Large intestine (tissue), 3 donors: ENCODE measurements around the gene TATDN3. TPM values are rescaled to one million over a fixed set of nuclear protein-coding genes. Genes with fewer than 3 reads are reported as not detected.
A peak's percentile ranks its signal among the peaks of the same experiment; 100 is the strongest.
"Not testable (repeated sequence)": the region's sequence is repeated elsewhere in the genome, so short reads cannot be mapped to it uniquely, and the experiment has no call there.

Experiments used
- DNase-seq, 2 donors: peaks; one replicate each; pipeline versions ENCODE4 v3.0.0 to v3.0.0-alpha.2; 2013
- H3K27ac ChIP-seq: one replicate; pipeline ENCODE4 v1.5.1; 2013; ENCODE audit warnings: low read length
- H3K27me3 ChIP-seq: 2 replicates; pipeline ENCODE4 v1.6.1; 2013; ENCODE audit warnings: low read length; ENCODE audit not compliant: control insufficient read depth, insufficient read depth
- H3K36me3 ChIP-seq: 2 replicates; pipeline ENCODE4 v1.6.1; 2013; ENCODE audit warnings: low read length; ENCODE audit not compliant: control insufficient read depth, insufficient read depth
- H3K4me1 ChIP-seq: one replicate; pipeline ENCODE4 v1.6.1; 2013; ENCODE audit warnings: low read length; ENCODE audit not compliant: control insufficient read depth, insufficient read depth
- H3K4me3 ChIP-seq: one replicate; pipeline ENCODE4 v1.5.1; 2013; ENCODE audit warnings: low read length
- H3K9me3 ChIP-seq: one replicate; pipeline ENCODE4 v1.6.1; 2013; ENCODE audit warnings: mild to moderate bottlenecking, low read depth, low read length, moderate library complexity; ENCODE audit not compliant: control insufficient read depth
- WGBS: methylation state at CpG from one replicate; pipeline ENCODE4 v1.1.5; 2013; ENCODE audit warnings: low lambda C conversion rate; ENCODE audit not compliant: insufficient coverage; 5-methylcytosine and 5-hydroxymethylcytosine counted together
- polyA plus RNA-seq: library from polyadenylated mRNA; unstranded; fragments of 120-200 nt; gene quantifications from one replicate; pipeline ENCODE4 v1.2.1, GENCODE V29; 2013

The TATDN3 gene
- polyA plus RNA-seq, 1 donor, result 7.8 TPM

GRCh38 chr1:212774584-212774983 lies 17.1 kb upstream of the TATDN3 start:
- Histone ChIP-seq H3K4me3 (no peak overlapping the region), H3K27me3 (no peaks in the 10 kb centered on the region), H3K27ac (no peak overlapping the region), H3K36me3 (peaks cover 3% of the 10 kb centered on the region), H3K9me3 (peaks cover 2% of the 10 kb centered on the region), H3K4me1 (no peaks in the 10 kb centered on the region)
- 78% methylated on average over 2 of the region's 2 CpGs for WGBS
- no peak for DNase-seq

- no peaks in the 10 kb centered on the region for H3K27me3 ChIP-seq
- no peak overlapping the region for H3K4me3 ChIP-seq
- H3K4me1 ChIP-seq, result no peaks in the 10 kb centered on the region
- no peak for DNase-seq
- H3K9me3 ChIP-seq, result peaks cover 2% of the 10 kb centered on the region
- no peak overlapping the region for H3K27ac ChIP-seq
- peaks cover 3% of the 10 kb centered on the region for H3K36me3 ChIP-seq
These were observed 16.5 kb upstream of the TATDN3 start for GRCh38 chr1:212775241-212775640.

- H3K36me3 ChIP-seq, result peaks cover 11% of the 10 kb centered on the region
- H3K27ac ChIP-seq, result no peak overlapping the region
- peaks cover 2% of the 10 kb centered on the region for H3K9me3 ChIP-seq
- no peak overlapping the region for H3K4me3 ChIP-seq
- 100% methylated on average over 2 of the region's 3 CpGs for WGBS
- no peak for DNase-seq
- no peaks in the 10 kb centered on the region for H3K4me1 ChIP-seq
- no peaks in the 10 kb centered on the region for H3K27me3 ChIP-seq
These were observed 14.5 kb upstream of the TATDN3 start for GRCh38 chr1:212777151-212777550.

GRCh38 chr1:212779086-212779485 lies 12.6 kb upstream of the TATDN3 start:
- peaks cover 16% of the 10 kb centered on the region for H3K36me3 ChIP-seq
- no CpG with 5 or more reads among the region's 32 CpGs for WGBS
- H3K27ac ChIP-seq, H3K9me3 ChIP-seq, H3K4me3 ChIP-seq, DNase-seq, H3K27me3 ChIP-seq, H3K4me1 ChIP-seq: not testable (repeated sequence)

GRCh38 chr1:212780759-212781158 lies 10.9 kb upstream of the TATDN3 start:
- DNase-seq, result no peak
- WGBS, result no CpG with 5 or more reads among the region's 3 CpGs
- Histone ChIP-seq H3K4me1 (no peaks in the 10 kb centered on the region), H3K9me3 (peaks cover 2% of the 10 kb centered on the region), H3K36me3 (peaks cover 22% of the 10 kb centered on the region), H3K27ac (no peak overlapping the region), H3K27me3 (no peaks in the 10 kb centered on the region), H3K4me3 (no peak overlapping the region)

GRCh38 chr1:212781225-212781624 lies 10.5 kb upstream of the TATDN3 start:
- Histone ChIP-seq H3K9me3 (peaks cover 2% of the 10 kb centered on the region), H3K27me3 (no peaks in the 10 kb centered on the region), H3K4me3 (no peak overlapping the region), H3K4me1 (no peaks in the 10 kb centered on the region), H3K36me3 (peaks cover 24% of the 10 kb centered on the region), H3K27ac (no peak overlapping the region)
- no CpG with 5 or more reads among the region's 2 CpGs for WGBS
- DNase-seq, result no peak

- no peaks in the 10 kb centered on the region for H3K4me1 ChIP-seq
- no peak overlapping the region for H3K4me3 ChIP-seq
- no peaks in the 10 kb centered on the region for H3K27me3 ChIP-seq
- no peak for DNase-seq
- peaks cover 28% of the 10 kb centered on the region for H3K36me3 ChIP-seq
- no CpG with 5 or more reads among the region's 3 CpGs for WGBS
- H3K9me3 ChIP-seq, result peaks cover 2% of the 10 kb centered on the region
- no peak overlapping the region for H3K27ac ChIP-seq
These were observed 9.1 kb upstream of the TATDN3 start for GRCh38 chr1:212782422-212783154.

GRCh38 chr1:212783976-212784375 lies 7.7 kb upstream of the TATDN3 start:
- H3K4me3 ChIP-seq, result no peak overlapping the region
- no peaks in the 10 kb centered on the region for H3K27me3 ChIP-seq
- no peaks in the 10 kb centered on the region for H3K4me1 ChIP-seq
- H3K27ac ChIP-seq, result no peak overlapping the region
- DNase-seq, result no peak
- no peaks in the 10 kb centered on the region for H3K9me3 ChIP-seq
- peaks cover 28% of the 10 kb centered on the region for H3K36me3 ChIP-seq
- WGBS, result no CpG with 5 or more reads among the region's 1 CpG

GRCh38 chr1:212785871-212786270 lies 5.8 kb upstream of the TATDN3 start:
- DNase-seq, result no peak
- WGBS, result 80% methylated on average over 1 of the region's 1 CpG
- Histone ChIP-seq H3K9me3 (no peaks in the 10 kb centered on the region), H3K27ac (no peak overlapping the region), H3K4me1 (peaks cover 4% of the 10 kb centered on the region), H3K36me3 (peaks cover 28% of the 10 kb centered on the region), H3K27me3 (no peaks in the 10 kb centered on the region), H3K4me3 (no peak overlapping the region)

GRCh38 chr1:212791261-212791675 lies 426 bp upstream of the TATDN3 start:
- no peak for DNase-seq
- Histone ChIP-seq H3K27ac (peak overlapping the region; percentile 98), H3K36me3 (peaks cover 4% of the 10 kb centered on the region), H3K4me3 (peak overlapping the region; percentile 91), H3K27me3 (no peaks in the 10 kb centered on the region), H3K4me1 (peaks cover 17% of the 10 kb centered on the region), H3K9me3 (no peaks in the 10 kb centered on the region)
- WGBS, result no CpG with 5 or more reads among the region's 22 CpGs

GRCh38 chr1:212792396-212792908 lies 758 bp downstream of the TATDN3 start:
- 70% methylated on average over 2 of the region's 16 CpGs for WGBS
- peak overlapping the region; percentile 91 for H3K4me3 ChIP-seq
- H3K9me3 ChIP-seq, result no peaks in the 10 kb centered on the region
- H3K27me3 ChIP-seq, result no peaks in the 10 kb centered on the region
- H3K36me3 ChIP-seq, result no peaks in the 10 kb centered on the region
- peak in 1 of 2 donors; percentile 26 for DNase-seq
- H3K4me1 ChIP-seq, result peaks cover 17% of the 10 kb centered on the region
- peak overlapping the region; percentile 98 for H3K27ac ChIP-seq
